Left ventricle myocardium inferior (tissue), 1 donor: ENCODE data around the gene NSD2. TPM values are rescaled to one million over a fixed set of nuclear protein-coding genes. Genes with fewer than 3 reads are reported as not detected.

Experiments used
- DNase-seq: peaks from one replicate; pipeline ENCODE4 v3.0.0-alpha.2; 2020
- H3K27ac ChIP-seq: fragments of 200-600 bp; replicated peaks from 2 replicates; pipeline ENCODE4 v1.8.0; 2021
- H3K27me3 ChIP-seq: fragments of 200-600 bp; 2 replicates; pipeline ENCODE4 v1.8.0; 2021; ENCODE audit warnings: low read depth
- H3K36me3 ChIP-seq: fragments of 200-600 bp; 2 replicates; pipeline ENCODE4 v1.8.0; 2021
- H3K4me1 ChIP-seq: fragments of 200-600 bp; 2 replicates; pipeline ENCODE4 v1.8.0; 2021
- H3K4me3 ChIP-seq: fragments of 200-600 bp; 2 replicates; pipeline ENCODE4 v1.8.0; 2021; ENCODE audit warnings: mild to moderate bottlenecking, moderate library complexity
- H3K9me3 ChIP-seq: fragments of 200-600 bp; replicated peaks from 2 replicates; pipeline ENCODE4 v1.8.0; 2021
- intact Hi-C: fragments of 100-400 bp; cut with micrococcal nuclease; formaldehyde crosslinking; loops from one replicate; pipeline ENCODE4 v1.11.0; 2022
- total RNA-seq: library from RNA; stranded (reverse); fragmentation: NEBNext Ultra II Directional; extraction: Animal tissue kit (Norgen Biotek cat#: 25700); gene quantifications from one replicate; pipeline ENCODE4 v1.2.1, GENCODE V29; 2021
- TF ChIP-seq, protein P1 (sequence below): fragments of 200-600 bp; IDR thresholded peaks from 2 replicates; pipeline ENCODE4 v1.8.0; 2021; ENCODE audit warnings: antibody characterized with exemption, mild to moderate bottlenecking, borderline replicate concordance
- donor health status: DM: no; HTN: yes; CAD: no; lungs with severe emphysema.

The NSD2 gene
- total RNA-seq, 1 donor from 2014 or later: 42.5 TPM

DNA sequence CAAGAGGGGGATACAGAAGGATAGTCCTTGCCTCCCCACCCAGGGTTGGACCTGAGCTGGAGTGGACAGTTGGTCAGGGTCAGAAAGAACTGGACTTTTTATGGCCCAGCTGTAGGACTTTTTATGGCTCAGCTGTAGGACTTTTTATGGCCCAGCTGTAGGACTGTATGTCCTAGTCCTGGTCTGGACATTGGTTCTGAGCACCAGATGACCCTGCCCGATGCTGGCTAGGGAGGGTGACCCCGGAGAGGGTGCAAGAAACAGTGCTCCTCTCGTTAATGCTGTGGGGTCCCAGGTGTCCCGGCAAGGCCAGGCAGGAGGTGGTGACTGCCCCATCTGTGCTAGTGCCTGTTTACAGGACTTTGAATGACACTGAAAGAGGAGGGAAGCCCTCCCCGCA lies 13.3 kb upstream of the NSD2 start:
- H3K4me1 ChIP-seq: peaks cover 50% of the 10 kb centered on the region
- H3K27me3 ChIP-seq: peaks cover 7% of the 10 kb centered on the region
- no peak overlapping the region for H3K27ac ChIP-seq
- H3K36me3 ChIP-seq: no peaks in the 10 kb centered on the region
- intact Hi-C loops: no loop called here
- no peaks in the 10 kb centered on the region for H3K9me3 ChIP-seq
- TF ChIP-seq, protein P1, sequence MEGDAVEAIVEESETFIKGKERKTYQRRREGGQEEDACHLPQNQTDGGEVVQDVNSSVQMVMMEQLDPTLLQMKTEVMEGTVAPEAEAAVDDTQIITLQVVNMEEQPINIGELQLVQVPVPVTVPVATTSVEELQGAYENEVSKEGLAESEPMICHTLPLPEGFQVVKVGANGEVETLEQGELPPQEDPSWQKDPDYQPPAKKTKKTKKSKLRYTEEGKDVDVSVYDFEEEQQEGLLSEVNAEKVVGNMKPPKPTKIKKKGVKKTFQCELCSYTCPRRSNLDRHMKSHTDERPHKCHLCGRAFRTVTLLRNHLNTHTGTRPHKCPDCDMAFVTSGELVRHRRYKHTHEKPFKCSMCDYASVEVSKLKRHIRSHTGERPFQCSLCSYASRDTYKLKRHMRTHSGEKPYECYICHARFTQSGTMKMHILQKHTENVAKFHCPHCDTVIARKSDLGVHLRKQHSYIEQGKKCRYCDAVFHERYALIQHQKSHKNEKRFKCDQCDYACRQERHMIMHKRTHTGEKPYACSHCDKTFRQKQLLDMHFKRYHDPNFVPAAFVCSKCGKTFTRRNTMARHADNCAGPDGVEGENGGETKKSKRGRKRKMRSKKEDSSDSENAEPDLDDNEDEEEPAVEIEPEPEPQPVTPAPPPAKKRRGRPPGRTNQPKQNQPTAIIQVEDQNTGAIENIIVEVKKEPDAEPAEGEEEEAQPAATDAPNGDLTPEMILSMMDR: no peak
- DNase-seq: no peak
- H3K4me3 ChIP-seq: no peak overlapping the region

DNA sequence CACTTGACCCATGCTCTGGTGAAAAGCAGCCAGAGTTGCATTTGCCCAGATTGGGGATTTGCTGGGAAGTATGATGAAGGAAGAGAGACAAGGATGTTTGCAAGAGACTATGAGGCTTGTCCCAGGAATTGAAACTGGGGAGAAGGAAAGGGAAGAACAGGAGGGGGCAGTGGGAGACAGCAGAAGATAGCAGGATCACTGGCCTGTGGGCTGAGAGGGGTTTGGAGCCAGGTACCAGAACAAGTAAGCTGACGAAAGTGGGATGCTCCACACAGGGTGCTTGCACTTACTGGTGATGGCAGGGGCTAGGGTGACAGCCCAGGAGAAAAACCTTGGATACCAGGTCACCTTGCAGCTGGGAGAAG lies 11.8 kb upstream of the NSD2 start:
- intact Hi-C loops: no loop called here
- DNase-seq: no peak
- H3K9me3 ChIP-seq: no peaks in the 10 kb centered on the region

DNA sequence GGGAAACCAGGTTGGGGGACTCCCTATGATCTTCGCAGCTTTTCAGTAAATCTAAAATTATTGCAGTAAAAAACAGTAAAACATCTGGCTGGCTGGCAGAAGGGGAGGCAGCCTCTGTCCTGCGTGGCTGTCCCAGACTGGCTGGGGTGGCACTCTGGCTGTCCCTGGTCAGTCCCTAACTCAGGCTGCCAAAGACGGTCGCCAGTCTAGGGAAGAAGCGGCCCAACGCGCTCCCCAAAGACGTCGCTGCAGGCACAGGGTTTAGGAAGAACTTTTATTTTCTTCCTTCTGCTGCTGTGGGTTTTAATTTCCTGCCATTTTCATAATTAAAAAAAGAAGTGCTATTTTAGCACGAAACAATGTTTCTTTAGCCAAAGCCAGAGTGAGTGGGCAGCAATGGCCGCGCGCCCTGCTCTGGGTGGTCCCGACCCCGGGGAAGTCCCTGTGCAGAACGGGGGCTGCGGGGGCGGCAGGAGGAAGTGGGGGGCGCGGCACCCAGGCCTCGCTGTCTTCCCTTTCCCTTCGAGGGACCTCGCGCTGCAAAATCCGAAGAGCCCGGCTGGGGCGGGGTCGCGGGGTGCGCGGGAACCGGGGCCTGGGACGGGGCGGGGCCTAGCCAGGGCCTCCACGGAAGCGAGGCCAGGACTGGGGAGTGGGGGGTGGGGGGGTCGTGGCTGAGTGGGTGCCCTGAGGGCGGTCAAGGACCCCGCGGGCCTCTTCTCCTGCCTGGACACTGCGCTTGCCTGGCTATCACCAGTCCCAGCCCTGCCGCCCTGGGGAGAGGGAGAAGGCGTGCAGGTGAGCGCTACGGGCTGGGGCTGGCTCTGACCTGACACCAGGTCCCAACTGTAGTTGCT lies 8.9 kb upstream of the NSD2 start:
- Histone ChIP-seq H3K27me3 (peaks cover 50% of the 10 kb centered on the region), H3K36me3 (no peaks in the 10 kb centered on the region), H3K4me3 (peak overlapping the region; percentile 47), H3K4me1 (peaks cover 11% of the 10 kb centered on the region), H3K9me3 (no peaks in the 10 kb centered on the region), H3K27ac (no peak overlapping the region)
- DNase-seq: no peak
- TF ChIP-seq, protein P1: no peak
- intact Hi-C loops: no loop called here

More for the DNA sequence above, 11.8 kb upstream of the NSD2 start:
- Histone ChIP-seq H3K27ac (no peak overlapping the region), H3K4me3 (no peak overlapping the region), H3K4me1 (peaks cover 37% of the 10 kb centered on the region), H3K36me3 (no peaks in the 10 kb centered on the region), H3K27me3 (peaks cover 21% of the 10 kb centered on the region)
- TF ChIP-seq, protein P1: no peak

DNA sequence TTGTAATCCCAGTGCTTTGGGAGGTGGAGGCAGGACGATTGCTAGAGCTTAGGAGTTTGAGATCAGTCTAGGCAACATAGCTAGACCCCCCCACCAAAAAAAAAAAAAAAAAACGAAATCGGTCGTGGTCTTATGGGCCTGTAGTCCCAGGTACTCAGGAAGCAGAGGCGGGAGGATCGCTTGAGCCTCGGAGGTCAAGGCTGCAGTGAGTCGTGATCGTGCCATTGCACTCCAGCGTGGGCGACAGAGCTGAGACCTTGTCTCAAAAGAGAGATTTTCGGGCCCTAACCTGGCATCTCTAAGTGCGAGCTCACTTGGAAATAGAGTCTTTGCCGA lies 8.3 kb upstream of the NSD2 start:
- intact Hi-C loops: no loop called here
- Histone ChIP-seq H3K4me3 (peak overlapping the region; percentile 47), H3K27ac (no peak overlapping the region), H3K4me1 (peaks cover 7% of the 10 kb centered on the region), H3K27me3 (peaks cover 57% of the 10 kb centered on the region), H3K36me3 (no peaks in the 10 kb centered on the region), H3K9me3 (no peaks in the 10 kb centered on the region)
- no peak for DNase-seq
- TF ChIP-seq, protein P1: no peak

DNA sequence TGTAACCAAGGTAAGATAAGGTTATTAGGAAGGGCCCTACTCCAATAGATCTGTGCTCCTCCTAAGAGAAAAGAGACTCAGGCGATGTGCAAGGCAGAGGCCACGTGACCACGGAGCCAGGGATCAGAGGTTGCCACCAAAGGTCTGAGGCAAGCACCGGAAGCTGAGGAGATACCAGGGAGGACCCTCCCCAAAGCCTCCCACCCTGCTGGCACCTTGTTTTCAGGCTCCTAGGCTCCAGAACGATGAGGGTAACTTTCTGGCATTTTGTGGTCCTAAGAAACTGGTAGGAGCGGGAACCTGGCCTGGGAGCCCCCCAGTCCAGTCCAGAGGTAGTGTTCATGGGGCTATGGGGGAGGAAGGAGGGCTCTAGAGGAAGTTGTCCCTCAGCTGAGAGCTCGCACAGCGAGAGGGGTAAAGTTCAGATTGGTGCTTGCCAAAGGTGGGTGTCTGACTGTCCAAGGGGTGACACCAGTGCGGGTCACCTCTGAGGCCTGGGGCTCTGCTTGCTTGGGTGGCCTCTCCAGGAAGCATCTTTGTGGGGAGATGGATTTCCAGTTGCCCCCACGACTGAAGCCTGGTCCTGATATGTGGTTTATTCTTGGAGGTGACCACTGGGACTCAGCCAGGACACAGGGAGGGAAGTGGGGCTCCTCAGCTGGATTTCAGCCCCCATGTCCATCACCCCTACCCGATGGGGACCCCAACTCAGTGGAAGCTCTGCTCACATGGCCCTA lies 7.7 kb upstream of the NSD2 start:
- Histone ChIP-seq H3K4me1 (peaks cover 7% of the 10 kb centered on the region), H3K9me3 (no peaks in the 10 kb centered on the region), H3K27ac (no peak overlapping the region), H3K27me3 (peaks cover 57% of the 10 kb centered on the region), H3K4me3 (no peak overlapping the region), H3K36me3 (no peaks in the 10 kb centered on the region)
- no peak for DNase-seq
- TF ChIP-seq, protein P1: no peak
- intact Hi-C loops: no loop called here
